ENCODE measurements around the gene DENND4C.
A peak's percentile ranks its signal among the peaks of the same experiment; 100 is the strongest.
"Not testable (repeated sequence)": the region's sequence is repeated elsewhere in the genome, so short reads cannot be mapped to it uniquely, and the experiment has no call there.

DENND4C gene

DNA sequence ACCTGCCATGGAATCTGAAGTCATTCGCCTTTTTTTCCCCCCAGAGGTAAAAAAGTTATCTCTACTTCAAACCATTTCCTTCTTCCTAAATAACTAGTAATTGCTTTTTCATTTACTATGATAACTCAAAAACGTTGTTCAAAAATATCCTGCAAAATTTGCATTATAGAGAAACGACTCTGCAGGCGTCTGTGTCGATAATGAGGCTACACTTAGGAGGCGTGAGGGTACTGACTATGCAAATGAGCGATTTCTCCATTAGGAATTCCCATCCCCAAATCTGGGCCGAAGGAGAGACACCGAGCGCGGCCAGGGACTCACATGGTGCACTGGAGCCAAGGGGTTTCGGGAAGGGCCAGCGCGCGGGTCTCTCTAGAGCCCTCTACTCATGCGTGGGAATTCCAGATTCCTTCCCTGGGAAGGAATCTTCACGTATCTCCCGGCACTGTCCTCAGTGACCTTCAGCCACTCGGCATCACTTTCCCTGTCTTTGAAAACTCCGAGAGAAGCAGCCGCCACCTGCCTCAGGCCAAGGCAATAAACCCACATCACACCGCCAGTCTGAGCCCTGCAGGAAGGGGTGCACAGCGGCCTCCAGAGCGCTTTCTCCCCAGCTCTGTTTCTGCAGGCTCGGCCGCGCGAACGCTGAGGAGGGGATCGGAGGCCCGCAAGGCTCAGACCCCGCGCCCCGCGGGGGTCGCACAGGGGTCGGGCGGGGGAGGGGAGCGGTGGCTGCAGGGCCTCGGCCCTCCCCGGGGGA lies 718 bp upstream of the DENND4C start:
- peak; percentile 63 for DNase-seq

GRCh38 chr9:19231126-19231903 lies 822 bp downstream of the DENND4C start:
- peak; percentile 59 for DNase-seq

GRCh38 chr9:19231904-19232822 lies 1.7 kb downstream of the DENND4C start:
- no peak for DNase-seq

DNA sequence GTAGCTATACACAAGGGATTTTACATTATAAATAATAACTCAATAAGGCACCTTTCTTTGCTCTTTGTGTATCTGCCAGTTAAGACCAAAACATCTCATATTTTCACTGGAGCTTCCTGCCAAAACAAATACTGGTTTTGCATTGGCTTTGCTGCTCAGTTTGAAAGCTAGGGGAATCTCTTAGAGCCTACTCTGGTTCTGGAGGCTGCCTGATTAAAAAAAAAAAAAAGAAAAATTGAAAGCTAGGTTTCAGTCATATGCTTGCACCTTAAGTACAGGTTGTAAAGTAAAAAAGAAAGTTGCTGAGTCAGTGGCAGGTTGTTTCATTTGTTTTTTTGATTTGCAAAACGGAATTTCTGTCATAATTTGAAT lies 2.3 kb downstream of the DENND4C start:
- DNase-seq = no peak

DNA sequence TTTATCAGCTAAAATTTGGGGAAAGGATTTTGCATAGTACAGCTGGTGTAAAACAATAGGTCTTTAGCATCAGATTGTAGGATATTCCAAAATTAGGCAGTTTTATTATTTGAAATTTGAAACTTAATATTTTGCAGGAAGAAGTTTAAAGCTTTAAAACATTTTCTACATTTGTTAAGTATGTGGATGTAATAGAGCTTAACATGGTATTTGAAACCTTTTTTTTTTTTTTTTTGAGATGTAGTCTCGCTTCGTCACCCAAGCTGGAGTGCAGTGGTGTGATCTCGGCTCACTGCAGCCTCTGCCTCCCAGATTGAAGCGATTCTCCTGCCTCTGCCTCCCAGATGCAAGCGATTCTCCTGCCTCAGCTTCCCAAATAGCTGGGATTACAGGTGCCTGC lies 2.9 kb downstream of the DENND4C start:
- no peak for DNase-seq

DNA sequence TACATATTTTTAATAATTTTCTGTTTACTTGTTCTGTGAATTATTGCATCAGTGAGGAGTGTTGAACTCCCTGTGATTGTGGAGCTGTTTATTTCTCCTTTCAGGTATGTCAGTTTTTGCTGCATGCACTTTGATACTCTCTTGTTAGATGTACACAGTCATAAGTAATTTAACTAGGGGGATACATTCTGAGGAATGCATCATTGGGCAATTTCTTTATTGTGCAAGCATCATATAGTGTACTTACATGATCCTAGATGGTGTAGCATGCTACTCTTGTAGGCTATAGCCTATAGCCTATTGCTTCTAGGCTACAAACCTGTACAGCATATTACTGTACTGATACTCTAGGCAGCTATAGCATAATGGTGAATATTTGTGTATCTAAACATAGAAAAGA lies 9.5 kb downstream of the DENND4C start:
- no peak for DNase-seq

- no peak for DNase-seq
Observed at GRCh38 chr9:19241728-19242127, 11.2 kb downstream of the DENND4C start.

- no peak for DNase-seq
Observed at GRCh38 chr9:19243366-19244033, 13.0 kb downstream of the DENND4C start.

GRCh38 chr9:19246891-19247290 lies 16.4 kb downstream of the DENND4C start:
- no peak for DNase-seq

GRCh38 chr9:19247420-19247819 lies 16.9 kb downstream of the DENND4C start:
- no peak for DNase-seq

GRCh38 chr9:19250346-19250745 lies 19.9 kb downstream of the DENND4C start:
- DNase-seq = not testable (repeated sequence)

- DNase-seq = not testable (repeated sequence)
Observed at GRCh38 chr9:19251203-19251602, 20.7 kb downstream of the DENND4C start.

DNA sequence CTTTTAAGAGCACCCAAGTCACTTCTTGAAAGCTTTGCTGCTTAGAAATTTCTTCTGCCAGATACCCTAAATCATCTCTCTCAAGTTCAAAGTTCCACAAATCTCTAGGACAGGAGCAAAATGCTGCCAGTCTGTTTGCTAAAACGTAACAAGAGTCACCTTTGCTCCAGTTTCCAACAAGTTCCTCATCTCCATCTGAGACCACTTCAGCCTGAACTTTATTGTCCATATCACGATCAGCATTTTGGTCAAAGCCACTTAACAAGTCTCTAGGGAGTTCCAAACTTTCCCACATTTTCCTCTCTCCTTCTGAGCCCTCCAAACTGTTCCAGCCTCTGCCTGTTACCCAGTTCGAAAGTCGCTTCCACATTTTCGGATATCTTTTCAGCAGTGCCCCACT lies 21.1 kb downstream of the DENND4C start:
- DNase-seq = not testable (repeated sequence)

DNA sequence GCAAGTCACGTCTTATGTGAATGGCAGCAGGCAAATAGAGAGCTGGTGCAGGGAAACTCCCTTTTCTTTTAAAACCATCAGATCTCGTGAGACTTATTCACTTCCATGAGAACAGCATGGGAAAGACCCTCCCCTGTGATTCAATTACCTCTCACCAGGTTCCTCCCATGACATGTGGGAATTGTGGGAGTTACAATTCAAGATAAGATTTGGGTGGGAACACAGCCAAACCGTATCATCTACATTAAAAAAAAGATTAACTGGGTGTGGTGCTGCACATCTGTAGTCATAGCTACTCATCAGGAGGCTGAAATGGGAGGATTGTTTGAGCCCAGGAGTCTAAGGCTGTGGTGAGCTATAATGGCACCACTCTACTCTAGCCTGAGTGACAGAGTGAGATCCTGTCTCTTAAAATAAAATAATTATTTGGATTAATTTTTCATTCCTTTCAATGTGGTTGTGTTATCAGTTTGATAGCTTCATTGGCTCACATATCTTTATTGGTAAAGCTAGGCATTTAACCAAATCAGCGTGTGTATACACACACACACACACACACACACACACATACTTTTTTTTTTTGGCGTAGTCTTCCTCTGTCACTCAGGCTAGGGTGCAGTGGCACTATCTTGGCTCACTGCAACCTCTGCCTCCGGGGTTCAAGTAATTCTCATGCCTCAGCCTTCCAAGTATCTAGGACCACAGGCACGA lies 21.8 kb downstream of the DENND4C start:
- no peak for DNase-seq

- no peak for DNase-seq
Observed at GRCh38 chr9:19252885-19253219, 22.4 kb downstream of the DENND4C start.

GRCh38 chr9:19255112-19255511 lies 24.6 kb downstream of the DENND4C start:
- no peak for DNase-seq

- no peak for DNase-seq
Observed at GRCh38 chr9:19255821-19256220, 25.3 kb downstream of the DENND4C start.

- DNase-seq = not testable (repeated sequence)
Observed at GRCh38 chr9:19259665-19260255, 29.3 kb downstream of the DENND4C start.

- not testable (repeated sequence) for DNase-seq
Observed at GRCh38 chr9:19265602-19266001, 35.1 kb downstream of the DENND4C start.

- DNase-seq = not testable (repeated sequence)
Observed at GRCh38 chr9:19266778-19267384, 36.4 kb downstream of the DENND4C start.

- DNase-seq = no peak
Observed at GRCh38 chr9:19269582-19269981, 39.1 kb downstream of the DENND4C start.
